Tibial nerve (tissue), 4 donors: Measurements from ENCODE around the gene ESRRB. TPM values are rescaled to one million over a fixed set of nuclear protein-coding genes. Genes with fewer than 3 reads are reported as not detected.

Experiments
- DNase-seq, 2 donors: peaks; one replicate each; pipeline ENCODE4 v3.0.0-alpha.2; 2019; ENCODE audit warnings: low spot score in 2 of 2
- H3K27ac ChIP-seq, 4 donors: fragments of 200-600 bp; sonication (generic) in 3 of 4; one replicate each; pipeline ENCODE4 v1.5.1; 2017 to 2019; ENCODE audit warnings: mild to moderate bottlenecking in 1 of 4
- H3K27me3 ChIP-seq, 2 donors: fragments of 200-600 bp; sonication (generic) in 1 of 2; one replicate each; pipeline versions ENCODE4 v1.5.1 to v1.6.0; 2017 to 2019
- H3K36me3 ChIP-seq, 3 donors: fragments of 200-600 bp; sonication (generic); one replicate each; pipeline ENCODE4 v1.5.1; 2018 to 2019
- H3K4me1 ChIP-seq, 4 donors: fragments of 200-600 bp; sonication (generic) in 3 of 4; one replicate each; pipeline ENCODE4 v1.5.1; 2017 to 2019
- H3K4me3 ChIP-seq, 4 donors: fragments of 200-600 bp; sonication (generic) in 3 of 4; one replicate each; pipeline ENCODE4 v1.5.1; 2017 to 2019; ENCODE audit warnings: mild to moderate bottlenecking in 1 of 4, moderate library complexity in 1 of 4
- H3K9me3 ChIP-seq, 4 donors: fragments of 200-600 bp; sonication (generic) in 3 of 4; one replicate each; pipeline ENCODE4 v1.5.1; 2017 to 2019
- EP300 ChIP-seq, 2 donors: sonication (generic); formaldehyde crosslinking; IDR thresholded peaks; one replicate each; pipeline ENCODE4 v1.6.1; 2017; ENCODE audit warnings: antibody characterized with exemption in 2 of 2, mild to moderate bottlenecking in 1 of 2
- POLR2A ChIP-seq, 2 donors: fragments of 450-650 bp; IDR thresholded peaks; one replicate each; pipeline ENCODE4 v1.6.1; 2017; ENCODE audit warnings: antibody characterized with exemption in 2 of 2, mild to moderate bottlenecking in 2 of 2, moderate library complexity in 2 of 2
- WGBS, 2 donors: methylation state at CpG; one replicate each; pipeline ENCODE4 v1.1.5; 2018; 5-methylcytosine and 5-hydroxymethylcytosine counted together
- total RNA-seq, 4 donors: library from RNA; depleted of rRNA; stranded (reverse); fragments of >200 nt; gene quantifications; one replicate each; pipeline ENCODE4 v1.1.0, GENCODE V29; 2016
- TF ChIP-seq, protein P1 (sequence below), 5 experiments: fragments of 200-600 bp in 3 of 5; fragments of 450-650 bp in 2 of 5; sonication (generic) in 3 of 5; IDR thresholded peaks; one replicate each; pipeline ENCODE4 v1.5.1; 2016 to 2019; ENCODE audit warnings: antibody characterized with exemption in 5 of 5, mild to moderate bottlenecking in 3 of 5, moderate library complexity in 2 of 5

ESRRB gene
- total RNA-seq, 4 donors from 2014 or later: 0.87 to 1.5 TPM; not detected in 2

DNA sequence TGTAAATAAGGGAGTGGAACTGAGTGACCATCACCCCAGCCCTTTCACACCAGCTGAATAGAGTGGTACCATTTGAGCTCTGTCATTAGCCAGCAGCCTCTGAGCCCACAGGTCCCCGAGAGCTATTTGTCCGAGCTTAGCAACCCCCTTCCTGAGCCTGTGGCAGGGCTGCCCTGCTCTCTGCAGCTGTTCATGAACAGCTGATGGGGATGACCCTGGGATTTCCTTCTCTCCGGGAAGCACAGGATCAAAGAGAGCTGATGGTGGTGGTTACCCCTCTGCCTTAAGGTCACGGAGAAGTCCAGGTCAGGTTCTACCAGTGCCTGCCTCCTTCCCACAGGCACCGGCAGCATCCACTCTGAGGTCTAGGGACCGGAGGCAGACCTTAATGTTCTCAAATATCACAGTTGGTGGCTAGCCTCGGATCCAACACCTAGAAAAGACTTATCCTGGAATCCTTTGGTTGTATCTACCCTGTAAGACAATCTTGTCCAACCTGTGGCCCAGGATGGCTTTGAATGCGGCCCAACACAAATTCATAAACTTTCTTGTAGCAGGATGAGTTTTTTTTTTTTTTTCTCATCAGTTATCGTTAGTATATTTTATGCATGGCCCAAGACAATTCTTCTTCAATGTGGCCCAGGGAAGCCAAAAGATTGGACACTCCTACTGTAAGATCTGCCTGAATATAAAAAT lies 81.1 kb downstream of the ESRRB start:
- 72 to 75% methylated on average over 8 to 9 of the region's 9 CpGs for WGBS, 2 donors

DNA sequence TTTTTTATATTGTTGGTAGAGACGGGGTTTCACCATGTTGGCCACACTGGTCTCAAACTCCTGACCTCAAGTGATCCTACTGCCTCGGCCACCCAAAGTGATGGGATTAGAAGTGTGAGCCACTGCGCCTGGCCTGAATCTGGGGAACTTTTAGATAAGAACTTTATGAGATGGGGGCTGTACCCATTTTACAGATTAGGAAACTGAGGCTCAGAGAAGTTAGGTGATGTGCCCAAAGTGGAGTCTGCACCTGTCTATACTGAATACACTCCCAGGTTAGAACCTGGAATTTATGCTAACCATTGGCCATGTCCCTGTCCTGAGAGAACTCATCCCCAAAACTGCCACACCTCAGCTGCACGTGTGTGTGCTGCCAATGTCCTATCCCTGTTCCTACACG lies 81.9 kb downstream of the ESRRB start:
- DNase-seq: no peak
- 82% methylated on average over 5 of the region's 5 CpGs for WGBS, 2 donors
- no peak overlapping the region for H3K4me3 ChIP-seq
- no peaks in the 10 kb centered on the region for H3K36me3 ChIP-seq
- H3K9me3 ChIP-seq: no peaks in the 10 kb centered on the region
- H3K27ac ChIP-seq: no peak overlapping the region
- no peaks in the 10 kb centered on the region for H3K27me3 ChIP-seq
- H3K4me1 ChIP-seq: no peaks in the 10 kb centered on the region
- TF ChIP-seq POLR2A (IDR thresholded peaks at IDR 0.05): no peak
- TF ChIP-seq, protein P1, sequence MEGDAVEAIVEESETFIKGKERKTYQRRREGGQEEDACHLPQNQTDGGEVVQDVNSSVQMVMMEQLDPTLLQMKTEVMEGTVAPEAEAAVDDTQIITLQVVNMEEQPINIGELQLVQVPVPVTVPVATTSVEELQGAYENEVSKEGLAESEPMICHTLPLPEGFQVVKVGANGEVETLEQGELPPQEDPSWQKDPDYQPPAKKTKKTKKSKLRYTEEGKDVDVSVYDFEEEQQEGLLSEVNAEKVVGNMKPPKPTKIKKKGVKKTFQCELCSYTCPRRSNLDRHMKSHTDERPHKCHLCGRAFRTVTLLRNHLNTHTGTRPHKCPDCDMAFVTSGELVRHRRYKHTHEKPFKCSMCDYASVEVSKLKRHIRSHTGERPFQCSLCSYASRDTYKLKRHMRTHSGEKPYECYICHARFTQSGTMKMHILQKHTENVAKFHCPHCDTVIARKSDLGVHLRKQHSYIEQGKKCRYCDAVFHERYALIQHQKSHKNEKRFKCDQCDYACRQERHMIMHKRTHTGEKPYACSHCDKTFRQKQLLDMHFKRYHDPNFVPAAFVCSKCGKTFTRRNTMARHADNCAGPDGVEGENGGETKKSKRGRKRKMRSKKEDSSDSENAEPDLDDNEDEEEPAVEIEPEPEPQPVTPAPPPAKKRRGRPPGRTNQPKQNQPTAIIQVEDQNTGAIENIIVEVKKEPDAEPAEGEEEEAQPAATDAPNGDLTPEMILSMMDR (IDR thresholded peaks at IDR 0.05): no peak

More for the DNA sequence above, 81.1 kb downstream of the ESRRB start:
- Histone ChIP-seq H3K36me3 (no peaks in the 10 kb centered on the region), H3K4me3 (no peak overlapping the region), H3K9me3 (no peaks in the 10 kb centered on the region), H3K27me3 (no peaks in the 10 kb centered on the region), H3K27ac (no peak overlapping the region), H3K4me1 (no peaks in the 10 kb centered on the region)
- no peak for TF ChIP-seq EP300 (IDR thresholded peaks at IDR 0.05)
- TF ChIP-seq, protein P1 (IDR thresholded peaks at IDR 0.05): no peak
- no peak for TF ChIP-seq POLR2A (IDR thresholded peaks at IDR 0.05)
- DNase-seq: no peak

GRCh38 chr14:76461886-76462285 lies 85.9 kb downstream of the ESRRB start:
- H3K9me3 ChIP-seq: no peaks in the 10 kb centered on the region
- H3K27ac ChIP-seq: no peak overlapping the region
- H3K4me3 ChIP-seq: no peak overlapping the region
- no peak for TF ChIP-seq POLR2A (IDR thresholded peaks at IDR 0.05)
- TF ChIP-seq EP300 (IDR thresholded peaks at IDR 0.05): no peak
- TF ChIP-seq, protein P1 (IDR thresholded peaks at IDR 0.05): no peak
- no peak for DNase-seq
- H3K36me3 ChIP-seq: no peaks in the 10 kb centered on the region
- H3K27me3 ChIP-seq: no peaks in the 10 kb centered on the region
- 93 to 96% methylated on average over 4 of the region's 4 CpGs for WGBS, 2 donors
- no peaks in the 10 kb centered on the region for H3K4me1 ChIP-seq

- TF ChIP-seq EP300 (IDR thresholded peaks at IDR 0.05) (no peak), POLR2A (IDR thresholded peaks at IDR 0.05) (no peak)
- TF ChIP-seq, protein P1 (IDR thresholded peaks at IDR 0.05): no peak
- no peak overlapping the region for H3K4me3 ChIP-seq
- 90 to 92% methylated on average over 9 to 11 of the region's 11 CpGs for WGBS, 2 donors
Observed at GRCh38 chr14:76462330-76462729, 86.4 kb downstream of the ESRRB start.

GRCh38 chr14:76463105-76463504 lies 87.2 kb downstream of the ESRRB start:
- Histone ChIP-seq H3K27me3 (no peaks in the 10 kb centered on the region), H3K36me3 (no peaks in the 10 kb centered on the region), H3K27ac (no peak overlapping the region), H3K4me3 (no peak overlapping the region), H3K9me3 (no peaks in the 10 kb centered on the region), H3K4me1 (no peaks in the 10 kb centered on the region)
- 63 to 74% methylated on average over 4 of the region's 4 CpGs for WGBS, 2 donors
- TF ChIP-seq, protein P1 (IDR thresholded peaks at IDR 0.05): no peak
- TF ChIP-seq EP300 (IDR thresholded peaks at IDR 0.05) (no peak), POLR2A (IDR thresholded peaks at IDR 0.05) (no peak)
- DNase-seq: no peak

More at GRCh38 chr14:76462330-76462729, 86.4 kb downstream of the ESRRB start:
- no peaks in the 10 kb centered on the region for H3K27me3 ChIP-seq
- DNase-seq: no peak
- no peak overlapping the region for H3K27ac ChIP-seq
- no peaks in the 10 kb centered on the region for H3K36me3 ChIP-seq
- H3K9me3 ChIP-seq: no peaks in the 10 kb centered on the region
- H3K4me1 ChIP-seq: no peaks in the 10 kb centered on the region
